SH-SY5Y (cell line): ENCODE measurements around the gene LHX3.

Experiments used
- GATA2 ChIP-seq: IDR thresholded peaks from 2 replicates; pipeline ENCODE4 v1.6.1; 2011; ENCODE audit warnings: mild to moderate bottlenecking, low read depth, low read length
- GATA3 ChIP-seq: IDR thresholded peaks from 2 replicates; pipeline ENCODE4 v1.6.1; 2011; ENCODE audit warnings: low read depth, mild to moderate bottlenecking, low read length, moderate library complexity

- TF ChIP-seq GATA3 (no peak), GATA2 (no peak)
Measured at GRCh38 chr9:136163248-136163850, 41.6 kb downstream of the LHX3 start.
